Neural progenitor cell (in vitro differentiated cells): ENCODE data around the gene HTR7.

ENCODE experiments used
- EZH2 ChIP-seq: fragments of 200-600 bp; sonication (generic); IDR thresholded peaks from 2 replicates; pipeline ENCODE4 v1.6.1; 2017; ENCODE audit warnings: antibody characterized with exemption, mild to moderate bottlenecking, moderate library complexity
- TF ChIP-seq, protein P1 (sequence below): fragments of 200-600 bp; sonication (generic); IDR thresholded peaks from 2 replicates; pipeline ENCODE4 v1.5.1; 2017; ENCODE audit warnings: antibody characterized with exemption, mild to moderate bottlenecking

DNA sequence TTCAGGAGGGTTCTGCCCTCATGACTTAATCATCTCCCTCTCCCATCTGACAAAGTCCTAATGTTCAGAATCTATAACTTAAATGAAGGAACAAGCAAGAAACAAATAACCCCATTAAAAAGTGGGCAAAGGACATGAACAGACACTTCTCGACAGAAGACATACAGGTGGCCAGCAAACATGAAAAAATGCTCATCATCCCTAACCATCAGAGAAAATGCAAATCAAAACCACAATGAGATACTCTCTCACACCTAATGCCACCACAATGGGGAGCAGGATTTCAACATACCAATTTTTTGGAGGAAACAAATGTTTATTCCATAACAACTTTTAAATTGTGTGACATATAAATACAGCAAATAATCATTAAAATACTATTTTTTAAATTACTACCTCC lies 3.0 kb upstream of the HTR7 start:
- TF ChIP-seq, protein P1, sequence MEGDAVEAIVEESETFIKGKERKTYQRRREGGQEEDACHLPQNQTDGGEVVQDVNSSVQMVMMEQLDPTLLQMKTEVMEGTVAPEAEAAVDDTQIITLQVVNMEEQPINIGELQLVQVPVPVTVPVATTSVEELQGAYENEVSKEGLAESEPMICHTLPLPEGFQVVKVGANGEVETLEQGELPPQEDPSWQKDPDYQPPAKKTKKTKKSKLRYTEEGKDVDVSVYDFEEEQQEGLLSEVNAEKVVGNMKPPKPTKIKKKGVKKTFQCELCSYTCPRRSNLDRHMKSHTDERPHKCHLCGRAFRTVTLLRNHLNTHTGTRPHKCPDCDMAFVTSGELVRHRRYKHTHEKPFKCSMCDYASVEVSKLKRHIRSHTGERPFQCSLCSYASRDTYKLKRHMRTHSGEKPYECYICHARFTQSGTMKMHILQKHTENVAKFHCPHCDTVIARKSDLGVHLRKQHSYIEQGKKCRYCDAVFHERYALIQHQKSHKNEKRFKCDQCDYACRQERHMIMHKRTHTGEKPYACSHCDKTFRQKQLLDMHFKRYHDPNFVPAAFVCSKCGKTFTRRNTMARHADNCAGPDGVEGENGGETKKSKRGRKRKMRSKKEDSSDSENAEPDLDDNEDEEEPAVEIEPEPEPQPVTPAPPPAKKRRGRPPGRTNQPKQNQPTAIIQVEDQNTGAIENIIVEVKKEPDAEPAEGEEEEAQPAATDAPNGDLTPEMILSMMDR = no peak
- no peak for TF ChIP-seq EZH2
